HFF-Myc (cell line): ENCODE measurements around the gene TRIP10.
"Not testable (repeated sequence)": the region's sequence is repeated elsewhere in the genome, so short reads cannot be mapped to it uniquely, and the experiment has no call there.

Experiments used
- DNase-seq: peaks from one replicate; pipeline ENCODE4 v3.0.0-alpha.2; 2011; ENCODE audit warnings: low read depth; ENCODE audit errors: extremely low read depth
- H3K4me3 ChIP-seq: replicated peaks from 2 replicates; pipeline ENCODE4 v1.5.1; 2011; ENCODE audit warnings: low read depth, mild to moderate bottlenecking, control low read depth, low read length
- CTCF ChIP-seq: IDR thresholded peaks from 2 replicates; pipeline ENCODE4 v1.5.1; 2012; ENCODE audit warnings: mild to moderate bottlenecking, low read depth, low read length, control low read depth; ENCODE audit errors: missing control alignments

Gene TRIP10

GRCh38 chr19:6706633-6706958 lies 32.9 kb upstream of the TRIP10 start:
- no peak for DNase-seq
- TF ChIP-seq CTCF: no peak
- no peak overlapping the region for H3K4me3 ChIP-seq

GRCh38 chr19:6707011-6707657 lies 32.3 kb upstream of the TRIP10 start:
- no peak for TF ChIP-seq CTCF
- no peak overlapping the region for H3K4me3 ChIP-seq
- DNase-seq: no peak

- TF ChIP-seq CTCF: no peak
- no peak overlapping the region for H3K4me3 ChIP-seq
- no peak for DNase-seq
These were observed 31.8 kb upstream of the TRIP10 start for GRCh38 chr19:6707658-6708018.

GRCh38 chr19:6708346-6708745 lies 31.1 kb upstream of the TRIP10 start:
- no peak overlapping the region for H3K4me3 ChIP-seq
- no peak for TF ChIP-seq CTCF
- no peak for DNase-seq

GRCh38 chr19:6708913-6709312 lies 30.6 kb upstream of the TRIP10 start:
- DNase-seq, H3K4me3 ChIP-seq: not testable (repeated sequence)

- H3K4me3 ChIP-seq: no peak overlapping the region
- TF ChIP-seq CTCF: no peak
These were observed 29.9 kb upstream of the TRIP10 start for GRCh38 chr19:6709549-6709948.

GRCh38 chr19:6710273-6711077 lies 29.0 kb upstream of the TRIP10 start:
- no peak for TF ChIP-seq CTCF
- H3K4me3 ChIP-seq: no peak overlapping the region
- no peak for DNase-seq

More at GRCh38 chr19:6709549-6709948, 29.9 kb upstream of the TRIP10 start:
- no peak for DNase-seq
